ENCODE results near the gene ROMO1.

Gene ROMO1

DNA sequence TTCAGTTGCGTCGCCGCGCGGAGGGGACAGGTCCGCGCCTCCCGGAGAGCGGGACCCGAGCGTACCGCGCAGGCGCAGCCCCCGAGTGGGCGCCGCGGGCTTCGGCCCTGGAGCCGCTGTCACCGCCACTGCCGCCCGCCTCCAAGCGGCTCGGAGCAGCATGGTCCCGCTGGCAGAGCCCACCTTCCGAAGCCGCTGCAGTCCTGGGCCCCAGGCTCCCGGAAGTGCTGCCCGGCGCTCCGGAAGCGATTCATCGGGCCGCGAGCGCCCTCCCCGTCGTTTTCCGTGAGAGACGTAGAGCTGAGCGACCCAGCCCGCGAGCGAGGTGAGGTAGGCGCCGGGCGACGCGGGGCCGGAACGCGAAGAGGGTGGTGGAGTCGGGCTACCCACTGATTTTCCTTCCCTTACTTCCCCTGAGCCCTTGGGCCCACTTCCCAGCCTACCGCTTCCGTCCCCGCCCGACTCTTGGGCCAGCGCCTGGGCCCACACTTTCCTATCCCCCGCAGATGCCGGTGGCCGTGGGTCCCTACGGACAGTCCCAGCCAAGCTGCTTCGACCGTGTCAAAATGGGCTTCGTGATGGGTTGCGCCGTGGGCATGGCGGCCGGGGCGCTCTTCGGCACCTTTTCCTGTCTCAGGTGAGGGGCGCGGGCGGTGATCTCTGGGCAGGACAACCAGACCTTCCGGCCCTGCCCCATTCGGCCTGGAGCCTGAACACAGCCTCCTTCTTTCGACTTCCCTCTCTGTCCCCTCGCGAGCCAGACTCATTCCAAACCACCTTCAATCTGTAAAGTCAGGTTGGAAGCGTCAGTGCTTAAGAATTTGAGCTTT is at the start of gene ROMO1, which contains the start of gene NFS1:
ROMO1 (plus strand) TSS at position 279 of the 830 bp plus-strand sequence; CDS start at position 507, 228 bp downstream.
NFS1 (minus strand) TSS at position 226 of the 830 bp plus-strand sequence; CDS start at position 162, 64 bp downstream.
- peak; percentile 88 for DNase-seq (ENCODE audit: low read depth)

DNA sequence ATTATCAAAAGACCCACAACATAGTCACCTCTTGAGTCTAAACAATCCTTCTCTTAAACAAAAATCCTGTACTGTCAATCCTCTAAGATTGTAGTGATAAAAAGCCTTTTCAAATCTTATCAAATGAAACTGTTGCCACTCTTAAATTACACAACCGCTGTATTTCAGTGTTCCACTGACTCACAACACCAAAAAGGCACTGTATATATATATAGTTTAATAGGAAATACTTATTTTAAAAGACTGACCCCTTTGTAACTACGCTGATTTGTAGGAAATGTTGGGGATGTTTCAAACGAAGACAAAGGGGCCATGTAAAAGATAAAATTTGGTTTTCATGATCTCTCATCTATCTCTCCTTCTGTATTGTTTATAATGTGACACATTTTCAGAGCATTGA is 48.6 kb upstream of the ROMO1 start:
- no peak for DNase-seq (ENCODE audit: low read depth)

DNA sequence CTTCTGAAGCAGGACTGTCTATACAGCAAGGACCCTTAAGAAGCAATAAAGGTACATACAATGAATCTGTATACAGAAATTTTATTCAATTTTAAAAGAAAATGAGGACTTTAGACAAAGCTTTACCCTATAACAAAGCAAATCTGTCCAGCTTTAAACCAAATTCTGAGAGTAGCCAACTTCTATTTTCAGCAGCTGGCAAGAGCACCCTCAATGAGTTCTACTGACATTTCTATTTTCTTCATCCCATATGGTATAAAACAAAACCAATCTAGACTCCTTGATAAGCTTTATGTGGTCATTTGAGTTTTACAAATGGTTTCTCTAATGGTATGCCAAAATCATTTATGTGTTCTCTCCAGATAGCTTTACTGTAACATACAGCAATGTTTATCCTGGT is 47.2 kb upstream of the ROMO1 start:
- DNase-seq (ENCODE audit: low read depth), result no peak

DNA sequence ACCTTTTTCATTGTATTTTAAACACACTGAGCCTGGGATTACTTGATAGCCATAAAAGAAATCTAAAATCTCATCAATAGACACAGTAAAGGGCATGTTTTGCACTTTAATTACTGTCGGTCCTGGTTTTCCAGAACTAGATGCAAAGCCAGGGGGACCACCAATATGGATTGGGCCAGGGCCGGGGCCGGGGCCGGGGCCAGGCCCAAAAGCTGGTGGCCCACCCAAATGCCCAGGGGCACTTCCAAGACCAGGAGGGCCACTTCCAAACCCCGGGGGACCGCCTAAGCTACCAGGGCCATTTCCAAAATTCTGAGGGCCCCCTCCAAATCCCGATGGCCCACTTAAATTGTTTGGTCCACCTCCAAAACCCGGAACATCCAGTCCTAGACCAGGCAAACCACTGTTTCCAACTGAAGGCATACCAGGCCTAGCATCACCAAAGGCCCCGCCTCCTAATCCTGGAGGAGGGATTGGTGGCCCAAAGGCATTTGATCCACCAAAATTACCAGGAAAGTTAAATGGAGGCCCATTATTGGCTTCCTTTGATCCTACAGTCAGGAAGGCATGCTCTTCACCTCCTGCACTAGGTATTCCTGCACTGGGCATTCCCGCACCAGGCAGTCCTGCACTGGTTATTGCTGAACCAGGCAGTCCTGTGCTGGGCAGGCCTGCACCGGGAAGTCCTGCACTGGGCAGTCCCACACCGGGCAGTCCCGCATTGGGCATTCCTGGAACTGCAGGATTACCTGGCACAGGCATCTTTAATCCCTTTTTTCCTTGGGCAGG is 46.4 kb upstream of the ROMO1 start:
- no peak for DNase-seq (ENCODE audit: low read depth)

DNA sequence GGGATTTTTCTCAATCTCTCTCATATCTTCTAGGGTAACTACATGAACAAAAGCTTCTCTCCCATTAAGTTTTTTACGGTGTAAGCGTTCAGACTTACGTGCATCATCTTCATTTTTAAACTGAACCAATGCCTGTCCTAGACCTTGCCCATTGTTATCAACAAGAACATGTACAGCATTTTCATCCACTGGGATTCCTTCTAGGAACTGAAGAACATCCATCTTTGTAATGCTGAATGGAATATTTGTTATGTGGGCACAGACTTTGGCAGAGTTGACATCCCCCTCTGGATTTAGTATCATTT is 45.8 kb upstream of the ROMO1 start:
- no peak for DNase-seq (ENCODE audit: low read depth)

DNA sequence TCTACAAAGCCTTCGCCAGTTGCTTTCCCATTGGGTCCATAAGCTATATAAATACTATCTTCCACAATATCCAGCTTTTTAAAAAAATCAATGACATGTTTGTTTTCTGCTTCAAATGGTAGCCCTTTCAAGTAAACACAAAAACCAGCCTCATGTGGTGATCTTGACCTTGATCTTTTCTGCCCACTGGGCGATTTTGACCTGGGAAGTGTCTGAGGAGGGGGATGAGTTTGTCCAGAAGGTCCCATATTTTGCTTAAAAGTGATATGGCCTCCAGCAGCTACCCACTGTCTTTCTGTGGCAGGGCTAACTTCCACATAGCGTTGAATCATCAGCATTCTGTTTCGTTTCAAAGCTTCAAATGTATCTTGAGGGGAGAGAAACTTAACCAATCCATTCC is 45.3 kb upstream of the ROMO1 start:
- no peak for DNase-seq (ENCODE audit: low read depth)

DNA sequence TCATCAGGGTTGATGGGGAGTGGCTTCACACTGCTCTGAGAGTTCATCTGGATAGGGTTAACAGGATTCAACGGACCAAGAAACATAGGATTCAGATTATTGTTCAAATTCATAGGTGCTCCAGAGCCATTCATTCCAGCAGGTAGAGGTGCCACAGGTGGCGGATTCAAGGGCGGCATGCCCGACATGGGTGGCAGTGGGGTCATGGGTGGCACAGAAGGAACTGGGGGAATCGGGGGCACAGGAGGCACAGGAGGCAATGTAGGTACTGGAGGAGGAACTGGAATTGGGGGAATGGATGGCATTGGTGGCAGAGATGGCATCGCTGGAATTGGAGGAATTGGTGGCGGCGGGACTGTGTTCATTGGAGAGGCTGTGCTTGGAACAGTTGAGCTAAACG is 44.8 kb upstream of the ROMO1 start:
- no peak for DNase-seq (ENCODE audit: low read depth)

DNA sequence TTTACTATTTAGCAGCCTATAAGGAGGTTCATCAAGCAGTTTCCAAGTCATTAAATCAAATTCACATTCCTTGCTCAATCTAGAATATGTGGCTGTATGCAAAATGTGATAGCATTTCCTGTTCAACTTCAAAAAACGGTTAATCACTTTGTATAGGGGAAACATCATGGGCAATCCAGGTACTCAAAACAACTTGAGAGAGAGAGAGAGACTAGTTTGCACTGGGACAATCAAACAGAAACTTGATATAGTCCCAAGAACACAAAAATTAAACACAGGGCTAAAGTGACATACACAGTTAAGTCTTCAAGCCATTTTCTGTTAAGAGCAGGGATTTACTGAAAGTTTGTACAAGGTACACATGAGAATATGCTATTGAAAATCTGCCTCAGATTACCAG is 41.9 kb upstream of the ROMO1 start:
- DNase-seq (ENCODE audit: low read depth), result no peak

DNA sequence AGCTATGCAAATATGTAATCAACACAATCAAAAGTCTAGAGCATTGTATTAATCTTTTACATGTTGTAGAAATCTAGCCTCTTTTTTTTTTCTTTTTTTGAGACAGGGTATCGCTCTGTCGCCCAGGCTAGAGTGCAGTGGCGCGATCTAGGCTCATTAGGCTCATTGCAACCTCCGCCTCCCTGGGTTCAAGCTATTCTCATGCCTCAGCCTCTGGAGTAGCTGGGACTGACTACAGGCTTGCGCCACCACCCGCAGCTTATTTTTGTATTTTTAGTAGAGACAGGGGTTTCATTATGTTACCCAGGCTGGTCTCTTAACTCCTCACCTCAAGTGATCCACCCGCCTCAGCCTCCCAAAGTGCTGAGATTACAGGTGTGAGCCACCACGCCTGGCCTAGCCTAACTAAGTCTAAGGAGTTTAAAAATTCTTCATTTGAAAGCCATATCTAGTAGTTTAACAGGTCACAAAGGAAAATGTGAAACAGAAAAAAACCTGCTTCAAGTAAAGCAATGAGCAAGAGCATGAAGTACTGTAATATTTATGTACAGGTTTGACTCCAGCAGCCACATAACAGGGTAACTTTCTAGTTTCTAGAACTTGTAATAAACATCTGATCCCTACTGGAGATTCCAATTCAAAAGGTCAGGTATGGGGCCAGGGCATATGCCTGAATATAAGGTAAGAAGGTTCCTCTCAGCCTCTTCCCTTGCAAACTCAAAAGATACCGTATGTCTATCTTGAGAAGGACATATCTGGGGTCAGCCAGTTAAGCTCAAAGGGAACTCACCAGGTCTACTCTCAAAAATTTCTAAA is 38.9 kb upstream of the ROMO1 start:
- peak; percentile 25 for DNase-seq (ENCODE audit: low read depth)

DNA sequence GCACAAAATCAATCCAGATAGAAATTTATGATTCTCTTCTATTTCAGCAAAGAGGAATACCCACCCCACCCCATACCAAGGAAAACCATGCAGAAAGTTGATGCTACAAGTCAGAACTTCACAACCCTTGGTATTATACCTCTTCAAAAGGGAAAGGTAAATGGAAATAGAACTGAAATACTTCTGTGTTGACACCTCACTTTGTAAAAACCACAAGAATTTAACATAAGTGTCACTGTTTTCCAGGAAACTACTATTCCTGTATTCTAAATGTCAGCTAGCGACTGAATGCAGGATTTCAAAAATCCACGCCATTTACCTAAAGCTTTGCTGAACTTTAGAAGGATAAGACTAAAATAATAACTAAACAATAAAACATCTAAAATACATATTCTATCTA is 38.2 kb upstream of the ROMO1 start:
- DNase-seq (ENCODE audit: low read depth), result no peak

DNA sequence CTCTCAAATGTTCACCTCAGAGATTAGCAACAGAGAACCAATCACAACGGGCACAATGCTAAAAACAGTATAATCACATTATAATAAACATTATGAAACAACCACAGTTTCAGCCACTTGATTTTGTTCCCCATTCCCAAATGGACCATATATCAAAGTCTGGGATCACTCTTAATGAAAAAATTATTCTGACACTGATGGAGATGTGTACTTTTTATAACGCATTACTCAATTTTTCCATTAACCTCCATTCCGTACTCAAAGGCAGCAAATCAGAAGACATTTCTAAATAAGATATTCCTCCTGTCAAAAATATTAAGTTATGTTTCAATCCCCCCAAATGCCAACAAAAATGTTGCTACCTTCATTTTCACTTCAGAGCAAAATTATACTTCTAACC is 37.3 kb upstream of the ROMO1 start:
- no peak for DNase-seq (ENCODE audit: low read depth)

DNA sequence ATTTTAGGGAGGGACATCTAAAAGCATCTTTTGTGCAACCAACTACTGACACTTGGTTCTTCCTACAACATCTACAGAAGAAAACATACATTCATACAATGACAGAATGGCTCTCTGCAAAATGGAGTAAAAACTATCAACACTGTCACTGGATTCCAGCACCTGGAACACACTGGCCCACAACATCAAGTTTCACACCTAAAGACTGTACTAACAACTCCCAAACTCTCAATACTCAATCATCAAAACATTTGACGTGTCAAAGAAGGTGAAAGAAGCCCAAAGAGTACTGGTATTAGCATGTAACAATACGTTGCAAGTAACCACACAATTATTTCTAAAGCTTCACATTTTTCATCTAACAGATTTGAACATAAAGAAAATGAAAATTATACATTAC is 36.7 kb upstream of the ROMO1 start:
- no peak for DNase-seq (ENCODE audit: low read depth)

DNA sequence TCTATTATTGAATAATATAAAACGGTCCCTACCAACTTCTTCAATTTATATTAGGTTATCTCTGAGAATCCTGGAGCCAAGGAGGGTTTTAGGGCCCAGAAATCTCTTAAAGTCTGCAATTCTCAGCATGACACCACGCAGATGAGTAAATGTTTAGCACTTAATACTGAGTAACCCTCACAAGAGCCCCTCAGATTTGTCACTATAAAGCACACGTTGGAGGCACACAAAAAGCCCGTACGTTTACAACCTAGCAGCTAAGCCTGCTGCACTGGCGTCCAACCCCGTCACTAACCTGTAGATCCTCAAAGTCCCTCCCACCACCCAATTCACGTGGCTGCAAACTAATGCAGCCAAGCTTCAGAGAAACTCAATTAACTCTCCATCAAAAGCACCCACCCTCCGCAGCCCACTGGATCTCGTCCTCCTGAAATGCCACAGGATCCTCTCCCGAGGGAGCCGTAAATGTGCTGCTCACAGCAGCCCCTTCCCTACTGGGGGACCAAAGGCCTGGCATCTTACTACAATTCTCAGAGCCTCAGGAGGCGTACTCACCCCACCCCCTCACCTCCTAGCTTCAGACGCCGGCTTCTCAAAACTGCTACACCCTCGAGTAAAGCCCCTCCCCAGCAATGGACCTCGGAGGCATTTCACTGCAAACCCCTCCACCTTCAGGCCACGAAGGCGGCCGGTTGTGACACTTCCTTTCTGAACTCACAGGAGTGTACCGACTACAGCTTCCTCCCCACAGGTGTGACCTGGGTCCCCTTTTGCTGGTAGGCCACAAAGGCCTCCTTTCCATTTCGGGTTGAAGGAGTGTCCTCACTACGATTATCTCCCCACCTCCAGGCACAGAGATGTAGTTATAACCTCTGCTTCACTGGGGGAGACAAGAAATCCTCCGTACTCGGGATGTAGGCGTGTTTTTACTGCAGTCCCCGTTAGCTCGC is 35.4 kb upstream of the ROMO1 start:
- DNase-seq (ENCODE audit: low read depth), result peak; percentile 41

DNA sequence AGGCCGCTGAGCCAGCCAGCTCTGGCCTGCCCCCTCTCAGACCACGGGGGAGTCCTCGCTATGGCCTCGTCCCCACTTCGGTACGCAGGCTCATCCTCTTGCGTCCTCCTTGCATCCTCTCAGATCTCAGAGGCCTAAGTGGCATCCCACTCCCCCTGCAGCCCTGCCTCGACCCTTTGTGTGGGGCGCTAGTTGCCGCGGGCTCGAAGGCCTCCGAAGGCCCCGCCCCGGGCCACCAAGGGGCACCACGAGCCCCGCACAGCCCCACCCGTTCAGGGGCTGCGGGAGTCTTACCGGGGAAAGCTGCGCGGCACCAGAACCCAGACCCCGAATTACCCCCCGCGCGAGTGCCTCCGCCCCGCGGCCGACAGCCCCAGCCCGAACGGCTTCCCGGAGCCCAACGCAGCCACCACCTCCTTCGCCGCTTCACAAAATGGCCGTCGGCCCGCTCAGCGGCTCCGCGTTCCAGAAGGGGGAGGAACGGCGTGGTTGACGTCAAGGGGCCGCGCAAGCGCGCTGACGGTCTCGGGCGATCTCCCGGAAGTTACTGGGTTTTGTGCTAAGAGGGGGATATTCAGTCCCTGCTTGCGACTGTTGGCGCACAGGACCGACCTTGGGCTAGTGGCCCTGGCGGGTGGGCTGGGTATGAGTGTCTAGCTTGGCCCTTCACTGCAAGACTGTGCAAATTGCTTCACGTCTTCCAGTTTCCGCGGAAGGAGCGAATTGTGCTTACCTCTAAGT is 34.6 kb upstream of the ROMO1 start, which contains the start of the genes CPNE1 and RBM12:
CPNE1 (minus strand) TSS at position 435 of the 741 bp plus-strand sequence. CDS start 31,977 bp downstream, outside the sequence.
RBM12 (minus strand) TSS at position 435 of the 741 bp plus-strand sequence. CDS start 9,578 bp downstream, outside the sequence.
- peak; percentile 90 for DNase-seq (ENCODE audit: low read depth)

DNA sequence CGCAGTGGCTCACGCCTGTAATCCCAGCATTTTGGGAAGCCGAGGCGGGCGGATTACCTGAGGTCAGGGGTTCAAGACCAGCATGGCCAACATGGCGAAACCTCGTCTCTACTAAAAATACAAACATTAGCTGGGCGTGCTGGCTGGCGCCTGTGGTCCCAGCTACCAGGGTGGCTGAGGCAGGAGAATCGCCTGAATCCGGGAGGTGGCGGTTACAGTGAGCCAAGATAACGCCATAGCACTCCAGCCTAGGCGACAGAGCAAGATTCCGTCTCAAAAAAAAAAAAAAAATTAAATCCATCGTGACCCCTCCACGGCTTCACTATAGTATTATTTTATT is 33.3 kb upstream of the ROMO1 start:
- DNase-seq (ENCODE audit: low read depth), result no peak

DNA sequence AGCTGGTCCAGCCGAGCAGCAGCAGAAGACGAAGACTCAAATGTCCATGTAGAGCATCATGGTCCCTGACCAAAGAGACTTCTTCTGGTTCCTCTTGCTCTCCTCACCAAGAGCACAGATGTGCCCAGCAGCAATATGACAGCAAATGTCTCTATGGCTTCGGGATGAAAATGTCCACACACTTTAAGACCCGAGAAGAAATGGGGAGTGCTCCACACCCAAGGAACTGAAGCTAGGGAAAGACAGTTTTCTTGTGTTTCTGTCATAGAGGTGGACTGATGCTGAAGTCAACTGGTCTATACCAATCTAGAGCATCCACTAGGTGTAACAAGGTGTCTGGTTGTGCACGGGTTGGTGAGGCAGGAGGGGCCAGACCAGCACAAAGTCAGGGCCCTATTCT is 30.0 kb upstream of the ROMO1 start:
- no peak for DNase-seq (ENCODE audit: low read depth)

DNA sequence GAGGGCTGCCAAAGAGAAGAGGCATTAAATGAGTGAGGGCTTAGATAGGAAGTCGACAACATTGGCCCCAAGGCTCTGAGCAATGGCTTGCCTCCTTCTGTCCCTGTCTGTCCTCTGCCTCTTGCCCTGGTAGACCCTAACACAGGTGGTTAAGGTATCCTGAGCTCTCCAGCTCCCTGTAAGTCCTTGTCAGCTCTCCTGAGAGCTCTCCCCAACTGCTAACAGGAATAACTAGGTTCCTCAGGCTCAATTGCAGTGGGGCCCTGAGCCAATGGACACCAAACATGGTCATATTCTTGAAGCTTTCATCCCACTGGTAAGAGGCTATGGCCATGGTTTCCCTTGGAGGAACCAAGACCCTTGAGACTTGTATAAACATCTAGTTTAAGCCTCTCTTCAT is 29.5 kb upstream of the ROMO1 start:
- no peak for DNase-seq (ENCODE audit: low read depth)

DNA sequence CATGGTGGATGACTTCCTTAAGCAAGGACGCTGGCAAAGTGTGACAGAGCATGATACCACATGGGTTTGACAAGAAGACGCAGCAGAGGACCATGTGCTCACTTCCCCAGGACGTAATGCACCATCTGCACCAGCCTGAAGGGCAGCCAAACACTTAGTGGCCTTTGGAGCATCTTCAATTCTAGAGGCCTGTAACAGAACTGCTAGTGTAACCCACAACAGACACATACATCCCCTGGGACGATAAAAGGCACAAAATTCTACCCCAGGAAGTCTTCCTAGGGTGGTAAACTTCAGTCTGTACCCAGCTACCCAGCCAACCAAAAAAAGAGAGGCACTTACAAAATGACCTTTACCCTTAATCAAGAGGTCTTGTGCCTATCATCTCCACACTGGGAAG is 25.3 kb upstream of the ROMO1 start:
- no peak for DNase-seq (ENCODE audit: low read depth)

DNA sequence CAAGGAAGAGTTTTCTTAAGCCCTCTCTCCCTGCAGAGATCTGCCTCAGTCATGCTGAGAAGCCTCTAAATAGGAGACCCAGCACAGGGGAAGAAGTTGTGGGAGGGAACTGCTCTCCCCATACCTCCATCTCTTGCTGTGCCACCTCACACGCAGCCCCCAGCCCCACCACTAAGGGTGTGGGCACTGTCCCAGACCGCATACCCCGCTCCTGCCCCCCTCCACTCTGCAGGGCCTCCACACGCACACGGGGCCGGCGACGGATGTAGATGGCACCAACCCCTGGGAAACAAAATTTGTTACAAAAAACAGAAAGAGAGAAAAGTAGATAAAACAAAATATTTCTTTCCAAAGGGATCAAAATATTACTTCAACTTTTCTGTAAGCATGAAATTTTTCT is 24.3 kb upstream of the ROMO1 start:
- DNase-seq (ENCODE audit: low read depth), result no peak

DNA sequence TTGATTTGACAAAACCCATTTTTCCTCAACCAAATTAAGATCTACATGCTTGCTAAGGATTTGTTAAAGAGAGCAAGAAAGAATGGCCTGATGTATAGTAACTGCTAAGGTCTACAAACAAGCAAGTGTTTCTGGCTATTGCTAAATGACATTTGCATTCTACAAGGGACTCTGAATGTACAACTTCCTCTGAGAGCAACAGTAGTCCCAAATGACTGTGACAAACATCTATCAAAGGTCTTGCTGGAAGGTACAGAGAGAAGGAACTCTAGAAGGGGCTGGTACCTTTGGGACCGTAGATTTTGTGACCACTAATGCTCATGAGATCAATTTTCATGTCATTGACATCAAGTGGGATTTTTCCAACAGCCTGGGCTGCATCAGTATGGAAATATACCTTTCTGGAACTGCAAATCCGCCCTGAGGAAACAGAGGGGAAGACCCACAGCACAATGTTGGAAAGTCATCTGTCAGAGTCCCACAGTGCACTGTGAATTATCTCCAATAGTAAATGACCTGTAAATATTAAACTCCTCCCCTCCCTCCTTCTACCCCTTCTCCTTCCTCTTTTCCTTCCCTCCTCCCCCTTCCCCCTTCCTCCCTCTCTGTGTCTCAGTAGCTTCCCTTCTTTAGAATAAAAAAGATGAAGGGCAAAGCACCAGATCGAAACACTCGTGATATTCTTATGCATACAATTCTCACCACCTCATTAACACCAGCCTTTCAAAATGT is 18.6 kb upstream of the ROMO1 start:
- no peak for DNase-seq (ENCODE audit: low read depth)
